Superior temporal gyrus (tissue), 1 donor: ENCODE results near the gene RHOU.
A peak's percentile ranks its signal among the peaks of the same experiment; 100 is the strongest.
"Not testable (repeated sequence)": the region's sequence is repeated elsewhere in the genome, so short reads cannot be mapped to it uniquely, and the experiment has no call there.

ENCODE experiments used
- DNase-seq: peaks from one replicate; pipeline ENCODE4 v3.0.0-alpha.2; 2016; ENCODE audit errors: extremely low spot score

The RHOU gene

GRCh38 chr1:228758447-228758846, 23.2 kb downstream of the RHOU start:
- no peak for DNase-seq

DNA sequence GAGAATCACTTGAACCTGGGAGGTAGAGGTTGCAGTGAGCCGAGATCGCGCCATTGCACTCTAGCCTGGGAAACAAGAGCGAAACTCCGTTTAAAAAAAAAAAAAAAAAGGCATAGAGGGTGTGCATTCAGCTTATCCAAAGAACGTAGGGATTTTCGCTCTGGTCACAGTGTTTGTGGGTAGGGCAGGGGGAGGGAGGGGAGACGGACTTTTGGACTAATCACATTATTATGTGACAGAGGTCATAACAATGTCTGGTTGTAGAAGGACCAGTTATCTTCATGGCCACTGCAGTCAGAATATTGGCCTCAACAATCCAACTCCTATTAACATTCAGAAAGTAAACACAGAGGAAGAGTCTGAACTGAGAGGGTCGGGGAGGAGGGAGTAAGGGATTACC, 25.7 kb downstream of the RHOU start:
- DNase-seq: no peak

DNA sequence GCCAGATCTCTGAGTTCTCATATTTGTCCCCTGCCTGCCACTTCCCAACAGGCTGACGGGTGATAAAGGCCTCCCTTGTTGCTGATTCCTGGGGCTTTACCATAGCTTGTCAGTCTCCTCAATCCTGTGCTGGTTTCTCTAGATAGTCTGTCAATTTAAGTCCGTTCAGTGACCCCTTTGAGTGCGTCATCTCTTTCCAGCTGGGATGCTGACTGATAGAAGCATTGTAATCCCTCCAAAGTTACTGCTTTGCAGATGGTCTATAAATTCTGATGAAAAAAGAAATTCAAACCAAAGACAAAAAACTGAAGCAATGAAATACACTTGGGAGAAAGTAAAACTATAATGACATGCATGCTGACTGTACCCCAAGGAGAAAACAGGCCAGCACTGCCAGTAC, 28.3 kb downstream of the RHOU start:
- peak; percentile 42 for DNase-seq

DNA sequence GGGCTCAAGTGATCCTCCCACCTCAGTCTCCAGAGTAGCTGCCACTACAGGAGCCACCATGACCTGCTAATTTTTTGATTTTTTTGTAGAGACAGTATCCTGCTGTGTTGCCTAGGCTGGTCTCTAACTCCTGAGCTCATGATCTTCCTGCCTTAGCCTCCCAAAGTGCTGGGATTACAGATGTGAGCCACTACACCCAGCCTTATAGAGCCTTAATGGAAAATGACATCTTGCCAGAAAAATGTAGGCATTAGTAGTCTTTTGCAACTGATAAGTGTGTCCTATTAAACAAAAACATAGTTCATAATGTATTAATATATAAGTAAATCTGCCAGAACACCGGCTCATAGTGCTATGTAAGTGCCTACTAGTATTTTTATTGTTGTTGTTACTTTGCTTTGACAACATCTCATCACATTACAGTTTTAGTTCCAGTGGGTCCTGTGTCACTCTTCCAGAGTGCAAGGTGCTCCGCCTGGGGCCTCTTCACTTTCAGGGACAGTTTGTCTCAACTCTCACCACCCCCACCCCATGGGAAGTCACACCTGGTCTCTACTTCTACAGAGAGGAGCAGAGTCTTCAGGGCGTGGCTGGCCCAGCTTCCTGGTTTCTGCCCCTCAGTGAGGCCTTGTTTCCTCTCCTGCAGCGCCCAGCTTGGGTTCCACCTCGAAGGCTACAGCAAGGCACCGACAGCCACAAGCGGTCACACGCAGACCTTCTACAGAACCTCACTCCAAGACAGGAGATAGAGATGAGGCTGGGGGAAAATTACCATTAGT, 30.1 kb downstream of the RHOU start:
- no peak for DNase-seq

DNA sequence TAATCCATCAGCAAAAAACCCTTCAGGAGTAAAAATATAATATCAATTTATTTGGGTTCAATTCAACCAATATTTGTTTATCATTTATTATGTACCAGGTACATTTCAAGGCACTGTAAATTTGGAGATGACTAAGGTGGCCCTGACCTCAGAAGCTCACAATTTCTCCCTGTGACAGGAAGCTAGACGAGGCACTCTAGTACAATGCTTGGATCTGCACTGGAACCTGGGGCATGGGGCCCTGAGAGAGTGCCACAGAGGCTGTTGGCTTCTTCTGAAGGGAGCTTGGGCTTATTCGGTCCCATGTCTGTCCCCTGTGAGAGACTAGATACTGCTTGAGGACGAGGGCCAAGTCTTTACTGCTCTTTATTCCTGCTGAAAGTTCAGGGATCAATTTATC, 31.5 kb downstream of the RHOU start:
- no peak for DNase-seq

- no peak for DNase-seq
These were observed 32.5 kb downstream of the RHOU start for GRCh38 chr1:228767636-228768354.

DNA sequence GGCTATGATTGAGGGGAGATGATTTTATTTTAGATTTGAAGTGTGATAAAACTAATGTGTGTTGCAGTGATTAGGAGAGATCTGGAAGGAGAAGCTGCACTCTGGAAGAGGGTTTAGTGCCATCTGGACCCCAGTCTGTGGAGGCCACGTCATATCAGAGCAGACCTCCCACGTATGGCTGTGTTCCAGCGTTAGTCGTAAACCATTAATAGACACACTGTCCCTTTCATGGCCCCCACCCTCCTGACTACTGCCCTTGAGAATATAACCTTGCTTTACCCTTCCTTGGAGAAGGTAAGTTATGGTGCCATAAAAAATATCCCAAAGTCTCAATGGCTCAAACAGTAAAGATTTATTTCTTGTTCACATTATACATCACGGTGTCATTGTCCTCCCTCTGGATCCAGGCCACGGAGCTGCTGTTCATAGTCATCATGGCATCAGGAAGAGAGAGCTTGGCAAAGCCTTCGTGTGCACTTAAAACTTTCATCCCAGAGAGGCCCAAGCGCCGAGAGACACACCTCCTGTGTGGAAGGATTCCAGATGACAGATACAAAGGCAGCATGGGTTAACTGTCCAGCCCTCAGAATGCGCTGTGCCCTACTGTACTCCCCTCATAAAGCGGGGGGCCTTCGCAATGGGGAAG, 33.2 kb downstream of the RHOU start:
- DNase-seq: no peak

GRCh38 chr1:228770779-228771223, 35.5 kb downstream of the RHOU start:
- DNase-seq: no peak

DNA sequence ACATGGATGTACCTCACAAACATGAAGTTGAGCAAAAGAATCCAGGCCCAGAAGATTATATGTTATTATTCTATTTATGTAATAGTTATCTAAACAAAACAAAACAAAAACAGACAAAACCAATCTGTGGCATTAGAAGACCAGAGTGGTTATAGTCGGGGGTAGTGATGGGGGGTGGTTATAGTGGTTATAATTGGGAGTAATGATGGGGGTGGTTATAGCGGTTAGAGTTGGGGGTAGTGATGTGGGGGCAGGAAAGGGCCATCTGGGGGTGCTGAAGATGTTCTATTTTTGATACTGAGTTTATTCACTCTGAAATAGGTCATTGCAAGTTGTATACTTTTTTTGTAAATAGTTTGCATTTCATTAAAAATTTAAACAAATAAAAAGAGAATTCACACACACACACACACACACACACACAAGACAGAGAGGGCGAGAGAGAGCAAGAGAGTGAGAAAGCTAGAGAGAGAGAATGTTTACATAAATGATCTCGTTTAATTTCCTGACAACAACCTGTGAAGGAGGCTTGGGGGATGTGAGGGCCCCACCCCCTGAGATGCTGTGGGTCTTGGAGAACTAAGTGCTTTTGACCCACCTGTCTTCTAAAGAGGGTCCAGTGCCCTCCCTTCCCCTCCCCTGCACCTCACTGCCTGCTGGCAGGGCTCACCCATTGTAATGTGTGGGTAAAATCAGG, 37.4 kb downstream of the RHOU start:
- no peak for DNase-seq

DNA sequence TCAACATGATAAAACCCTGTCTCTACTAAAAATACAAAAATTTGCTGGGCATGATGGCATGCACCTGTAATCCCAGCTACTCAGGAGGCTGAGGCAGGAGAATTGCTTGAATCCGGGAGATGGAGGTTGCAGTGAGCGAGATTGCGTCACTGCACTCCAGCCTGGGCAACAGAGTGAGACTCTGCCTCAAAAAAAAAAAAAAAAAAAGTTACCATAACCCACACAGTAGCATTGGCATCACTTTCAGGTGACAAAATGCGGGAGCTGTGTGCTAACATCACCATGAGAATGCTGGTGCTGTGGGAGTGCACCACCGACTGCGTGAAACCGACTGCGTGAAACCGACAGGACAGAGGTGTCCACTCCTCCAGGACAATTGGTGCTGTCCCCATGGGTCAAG, 40.7 kb downstream of the RHOU start:
- DNase-seq: not testable (repeated sequence)

DNA sequence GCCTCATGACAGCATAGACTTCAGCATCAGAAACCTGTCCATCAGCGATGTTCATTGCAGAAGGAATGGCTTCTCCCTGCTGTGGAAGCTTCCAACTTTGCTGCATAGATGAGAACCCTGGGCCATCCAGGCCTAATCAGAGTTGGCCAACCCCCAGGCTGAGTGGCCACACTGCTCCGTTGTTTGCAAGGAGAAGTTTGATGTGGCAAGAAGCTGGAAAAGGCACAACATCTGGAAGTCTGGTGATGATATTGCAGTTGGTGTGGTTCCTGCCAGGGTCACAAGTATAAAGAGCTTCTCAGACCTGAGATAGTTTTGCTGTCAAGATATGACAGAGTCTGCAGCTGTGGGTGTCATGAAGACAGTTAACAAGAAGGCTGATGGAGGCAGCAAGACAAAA, 41.2 kb downstream of the RHOU start:
- no peak for DNase-seq

DNA sequence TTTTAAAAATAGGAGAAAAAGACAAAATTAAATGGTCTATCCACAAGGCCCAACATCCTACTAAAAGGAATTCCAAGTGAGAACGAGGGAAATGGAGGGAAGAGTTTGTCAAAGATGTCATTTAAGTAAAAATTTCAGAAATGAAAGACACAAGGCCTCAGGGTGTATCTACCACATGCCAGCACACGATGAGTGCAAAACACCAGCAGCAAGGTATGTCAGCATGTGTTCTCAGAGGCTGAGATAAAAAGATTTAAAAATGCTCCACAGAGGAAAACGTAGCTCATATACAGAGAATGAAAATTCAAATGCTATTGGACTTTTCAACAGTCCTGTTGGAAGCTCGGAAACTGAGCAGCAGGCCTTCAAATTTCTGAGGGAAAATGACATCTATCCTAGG, 42.0 kb downstream of the RHOU start:
- DNase-seq: no peak

DNA sequence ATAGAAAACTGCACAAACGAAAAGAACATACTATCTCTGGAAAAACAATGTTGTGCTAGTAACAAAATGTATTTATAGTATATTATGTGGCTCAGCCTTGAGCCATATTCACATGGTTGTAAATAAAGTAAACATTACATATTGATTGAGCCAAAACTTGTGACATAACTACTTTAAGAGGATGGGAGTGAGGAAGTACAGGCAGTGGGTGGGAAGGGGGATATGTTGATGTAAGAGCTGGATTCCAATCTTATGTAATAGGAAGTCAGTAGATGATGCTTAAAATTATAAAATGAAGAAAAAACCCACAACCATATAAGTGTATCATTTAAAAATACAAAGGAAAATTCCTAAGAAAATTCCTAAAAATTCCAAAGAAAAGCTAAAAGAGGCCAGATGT, 42.7 kb downstream of the RHOU start:
- no peak for DNase-seq

DNA sequence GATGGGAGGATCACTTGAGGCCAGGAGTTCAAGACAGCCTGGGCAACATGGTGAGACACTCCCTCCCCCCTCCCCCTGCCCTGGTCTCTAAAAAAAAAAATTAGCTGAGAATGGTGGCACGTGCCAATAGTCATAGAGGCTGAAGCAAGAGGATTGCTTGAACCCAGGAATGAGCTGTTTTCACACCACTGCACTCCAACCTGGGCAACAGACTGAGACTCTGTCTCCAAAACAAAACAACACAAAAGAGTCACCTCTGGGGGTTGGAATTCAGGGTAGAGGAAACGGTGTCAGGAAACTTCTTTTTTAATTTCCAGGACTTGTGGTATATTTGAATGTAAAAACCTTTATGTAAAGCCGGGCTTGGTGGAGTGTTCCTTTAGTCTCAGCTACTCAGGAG, 43.2 kb downstream of the RHOU start:
- no peak for DNase-seq

- DNase-seq: no peak
These were observed 43.7 kb downstream of the RHOU start for GRCh38 chr1:228778961-228779360.

DNA sequence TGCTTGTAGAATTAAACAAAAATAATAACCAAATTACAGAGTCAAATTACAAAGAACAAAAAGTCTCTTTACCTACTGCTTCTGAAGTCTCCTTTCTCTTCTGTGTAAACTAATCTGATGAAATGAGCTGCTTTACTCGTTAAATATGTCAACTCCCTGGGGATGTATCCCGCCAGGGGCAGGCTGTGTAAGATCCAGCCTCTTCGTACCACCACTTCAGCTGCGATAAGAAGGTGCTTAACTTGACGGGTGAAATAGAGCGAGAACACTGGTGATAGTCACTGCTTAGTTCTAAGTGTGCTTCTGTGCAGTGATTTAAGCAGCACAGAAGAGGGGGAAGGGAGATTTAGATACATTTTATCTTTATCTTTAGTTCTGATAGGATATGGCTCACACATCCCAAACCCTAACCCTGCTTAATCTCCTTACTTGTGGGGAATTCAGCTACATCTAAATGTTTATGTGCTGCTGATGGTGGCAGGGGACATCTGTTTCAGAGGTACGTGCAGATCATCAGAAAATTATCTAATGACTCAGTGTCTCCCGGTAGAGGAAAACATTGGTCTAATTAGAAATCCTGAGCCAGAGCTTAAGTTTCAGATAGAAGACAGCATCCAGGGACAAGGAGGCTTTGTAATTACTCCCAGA, 46.0 kb downstream of the RHOU start:
- DNase-seq: no peak

GRCh38 chr1:228781809-228782661, 46.8 kb downstream of the RHOU start:
- no peak for DNase-seq

GRCh38 chr1:228782662-228783417, 47.6 kb downstream of the RHOU start:
- no peak for DNase-seq

- no peak for DNase-seq
These were observed 48.2 kb downstream of the RHOU start for GRCh38 chr1:228783418-228784040.

DNA sequence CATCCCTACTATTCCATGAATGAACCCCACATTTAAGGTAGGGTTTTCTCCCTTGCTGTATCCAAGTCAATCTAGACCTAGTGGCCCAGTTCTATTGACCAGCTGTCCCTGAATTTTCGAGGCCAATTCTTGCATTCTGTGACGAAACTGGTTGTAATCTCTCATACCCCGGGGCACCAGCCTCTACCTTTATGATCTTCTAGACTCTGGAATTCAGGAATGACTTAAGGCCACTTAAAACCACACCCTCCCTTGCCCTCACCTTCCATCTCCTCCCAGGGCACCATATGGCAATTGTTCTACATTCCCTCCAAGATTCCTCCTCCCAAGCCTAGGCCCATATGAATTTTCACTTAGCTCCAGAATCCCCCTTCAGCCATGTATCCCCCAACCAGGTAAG, 48.9 kb downstream of the RHOU start:
- no peak for DNase-seq
